ENCODE measurements around the gene ESPNL.

The ESPNL gene

GRCh38 chr2:238080518-238080917 lies 19.6 kb upstream of the ESPNL start:
- no peak for DNase-seq

- no peak for DNase-seq
Measured at GRCh38 chr2:238081150-238081549, 19.0 kb upstream of the ESPNL start.

- no peak for DNase-seq
Measured at GRCh38 chr2:238081561-238081960, 18.6 kb upstream of the ESPNL start.

- no peak for DNase-seq
Measured at GRCh38 chr2:238082151-238082550, 18.0 kb upstream of the ESPNL start.

- no peak for DNase-seq
Measured at GRCh38 chr2:238082827-238083226, 17.3 kb upstream of the ESPNL start.

- DNase-seq, result no peak
Measured at GRCh38 chr2:238083919-238084318, 16.2 kb upstream of the ESPNL start.

- DNase-seq, result no peak
Measured at GRCh38 chr2:238084761-238085160, 15.4 kb upstream of the ESPNL start.

- no peak for DNase-seq
Measured at GRCh38 chr2:238085899-238086298, 14.2 kb upstream of the ESPNL start.

GRCh38 chr2:238087211-238087610 lies 12.9 kb upstream of the ESPNL start:
- no peak for DNase-seq

- DNase-seq, result no peak
Measured at GRCh38 chr2:238090887-238091286, 9.3 kb upstream of the ESPNL start.

- no peak for DNase-seq
Measured at GRCh38 chr2:238091436-238092060, 8.6 kb upstream of the ESPNL start.

GRCh38 chr2:238092486-238093035 lies 7.6 kb upstream of the ESPNL start:
- DNase-seq, result no peak

- DNase-seq, result no peak
Measured at GRCh38 chr2:238093181-238094140, 6.7 kb upstream of the ESPNL start.

- no peak for DNase-seq
Measured at GRCh38 chr2:238094438-238095022, 5.6 kb upstream of the ESPNL start.

- DNase-seq, result no peak
Measured at GRCh38 chr2:238095143-238095542, 5.0 kb upstream of the ESPNL start.

GRCh38 chr2:238096311-238097011 lies 3.7 kb upstream of the ESPNL start:
- DNase-seq, result peak; percentile 33

- DNase-seq, result no peak
Measured at GRCh38 chr2:238097201-238097987, 2.7 kb upstream of the ESPNL start.

- DNase-seq, result no peak
Measured at GRCh38 chr2:238097988-238098871, 1.9 kb upstream of the ESPNL start.

- no peak for DNase-seq
Measured at GRCh38 chr2:238098901-238099713, 1.0 kb upstream of the ESPNL start.

- DNase-seq, result no peak
Measured at GRCh38 chr2:238099714-238100048, 459 bp upstream of the ESPNL start.

Measured in NCI-H2171 (cell line).